Skeletal muscle tissue (tissue), 4 donors: ENCODE data around the gene LDHB. TPM values are rescaled to one million over a fixed set of nuclear protein-coding genes. Genes with fewer than 3 reads are reported as not detected.
"Not testable (repeated sequence)": the region's sequence is repeated elsewhere in the genome, so short reads cannot be mapped to it uniquely, and the experiment has no call there.

Experiments
- H3K27ac ChIP-seq: one replicate; pipeline ENCODE4 v1.7.0; 2013; ENCODE audit warnings: mild to moderate bottlenecking, low read depth, low read length, inconsistent platforms
- H3K27me3 ChIP-seq, 3 donors: one replicate each; pipeline ENCODE4 v1.7.0; 2013; ENCODE audit warnings: low read length in 3 of 3; ENCODE audit not compliant: control insufficient read depth in 3 of 3, insufficient read depth in 3 of 3
- H3K36me3 ChIP-seq, 3 donors: one replicate each; pipeline ENCODE4 v1.7.0; 2013; ENCODE audit warnings: low read length in 3 of 3; ENCODE audit not compliant: control insufficient read depth in 3 of 3, insufficient read depth in 3 of 3
- H3K4me1 ChIP-seq, 3 donors: one replicate each; pipeline ENCODE4 v1.7.0; 2013; ENCODE audit warnings: low read length in 3 of 3, mild to moderate bottlenecking in 3 of 3; ENCODE audit not compliant: control insufficient read depth in 3 of 3, insufficient read depth in 3 of 3
- H3K4me3 ChIP-seq, 3 donors: one replicate each; pipeline ENCODE4 v1.7.0; 2013; ENCODE audit warnings: low read length in 3 of 3
- H3K9ac ChIP-seq, 3 donors: one replicate each; pipeline ENCODE4 v1.7.0; 2013; ENCODE audit warnings: low read length in 3 of 3, mild to moderate bottlenecking in 3 of 3, moderate library complexity in 2 of 3, low read depth in 1 of 3
- H3K9me3 ChIP-seq, 3 donors: one replicate each; pipeline ENCODE4 v1.7.0; 2013; ENCODE audit warnings: low read length in 3 of 3; ENCODE audit not compliant: control insufficient read depth in 3 of 3
- total RNA-seq: library from RNA; depleted of rRNA; stranded (reverse); fragments of >200 nt; gene quantifications from one replicate; pipeline ENCODE4 v1.2.3, GENCODE V29; 2014
- donor health status: Osteomylitis.

The LDHB gene
- total RNA-seq, 1 donor from 2014 or later, result 498 TPM

DNA sequence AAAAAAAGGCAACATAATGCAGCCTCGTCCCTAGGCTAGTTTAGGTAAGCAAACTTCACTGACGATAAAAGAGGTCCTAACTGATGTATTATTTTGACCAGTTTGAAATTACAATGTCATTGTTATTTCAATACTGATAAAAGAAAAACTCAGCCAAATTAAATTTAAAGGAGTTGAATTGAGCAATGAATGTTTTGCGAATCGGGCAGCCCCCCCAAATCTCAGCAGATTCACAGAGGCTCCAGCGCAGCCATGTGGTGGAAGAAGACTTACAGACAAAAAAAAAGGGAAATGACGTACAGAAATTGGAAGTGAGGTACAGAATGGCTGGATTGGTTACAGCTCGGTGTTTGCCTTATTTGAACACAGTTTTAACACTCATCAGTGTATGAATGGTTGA is 8.2 kb upstream of the LDHB start:
- Histone ChIP-seq H3K4me3 (no peak overlapping the region), H3K4me1 (no peaks in the 10 kb centered on the region), H3K9me3 (no peaks in the 10 kb centered on the region), H3K27ac (no peak overlapping the region), H3K36me3 (no peaks in the 10 kb centered on the region), H3K9ac (no peak overlapping the region), H3K27me3 (no peaks in the 10 kb centered on the region)

DNA sequence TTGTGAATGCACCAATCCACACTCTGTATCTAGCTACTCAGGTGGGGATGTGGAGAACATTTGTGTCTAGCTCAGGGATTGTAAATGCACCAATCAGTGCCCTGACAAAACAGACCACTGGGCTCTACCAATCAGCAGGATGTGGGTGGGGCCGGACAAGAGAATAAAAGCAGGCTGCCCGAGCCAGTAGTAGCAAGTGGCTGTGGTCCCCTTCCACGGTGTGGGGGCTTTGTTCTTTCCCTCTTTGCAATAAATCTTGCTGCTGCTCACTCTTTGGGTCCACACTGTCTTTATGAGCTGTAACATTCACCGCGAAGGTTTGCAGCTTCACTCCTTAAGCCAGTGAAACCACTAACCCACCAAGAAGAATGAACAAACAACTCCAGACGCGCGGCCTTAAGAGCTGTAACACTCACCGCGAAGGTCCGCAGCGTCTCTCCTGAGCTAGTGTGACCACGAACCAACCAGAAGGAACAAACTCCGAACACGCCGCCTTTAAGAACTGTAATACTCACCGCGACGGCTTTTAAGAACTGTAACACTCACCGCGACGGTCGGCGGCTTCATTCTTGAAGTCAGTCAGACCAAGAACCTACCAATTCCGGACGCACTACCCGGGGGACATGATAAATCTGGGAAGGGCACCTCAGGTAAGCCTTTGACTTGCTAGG is 4.6 kb upstream of the LDHB start:
- Histone ChIP-seq H3K9ac (peak overlapping the region in 1 of 3 donors; percentile 16), H3K36me3 (no peaks in the 10 kb centered on the region), H3K4me1 (peaks cover 0 to 6% (median 1%) of the 10 kb centered on the region in 3 donors), H3K27me3 (no peaks in the 10 kb centered on the region), H3K4me3 (peak overlapping the region in 1 of 3 donors; percentile 41), H3K27ac (no peak overlapping the region), H3K9me3 (no peaks in the 10 kb centered on the region)

DNA sequence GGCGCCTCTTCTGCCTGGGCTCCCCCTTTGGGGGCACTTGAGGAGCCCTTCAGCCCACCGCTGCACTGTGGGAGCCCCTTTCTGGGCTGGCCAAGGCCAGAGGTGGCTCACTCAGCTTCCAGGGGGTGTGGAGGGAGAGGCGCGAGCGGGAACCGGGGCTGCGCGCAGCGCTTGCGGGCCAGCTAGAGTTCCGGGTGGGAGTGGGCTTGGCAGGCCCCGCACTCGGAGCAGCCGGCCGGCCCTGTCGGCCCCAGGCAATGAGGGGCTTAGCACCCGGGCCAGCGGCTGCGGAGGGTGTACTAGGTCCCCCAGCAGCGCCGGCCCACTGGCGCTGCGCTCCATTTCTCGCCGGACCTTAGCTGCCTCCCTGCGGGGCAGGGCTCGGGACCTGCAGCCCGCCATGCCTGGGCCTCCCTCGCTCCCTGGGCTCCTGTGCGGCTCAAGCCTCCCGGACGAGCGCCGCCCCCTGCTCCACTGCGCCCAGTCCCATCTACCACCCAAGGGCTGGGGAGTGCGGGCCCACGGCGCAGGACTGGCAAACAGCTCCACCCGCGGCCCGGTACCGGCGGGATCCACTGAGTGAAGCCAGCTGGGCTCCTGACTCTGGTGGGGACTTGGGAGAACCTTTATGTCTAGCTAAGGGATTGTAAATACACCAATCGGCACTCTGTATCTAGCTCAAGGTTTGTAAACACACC is 3.9 kb upstream of the LDHB start:
- H3K4me1 ChIP-seq, result peaks cover 0 to 12% (median 8%) of the 10 kb centered on the region in 3 donors
- not testable (repeated sequence) for H3K9me3 ChIP-seq, H3K36me3 ChIP-seq, H3K27me3 ChIP-seq, H3K27ac ChIP-seq, H3K9ac ChIP-seq, H3K4me3 ChIP-seq

DNA sequence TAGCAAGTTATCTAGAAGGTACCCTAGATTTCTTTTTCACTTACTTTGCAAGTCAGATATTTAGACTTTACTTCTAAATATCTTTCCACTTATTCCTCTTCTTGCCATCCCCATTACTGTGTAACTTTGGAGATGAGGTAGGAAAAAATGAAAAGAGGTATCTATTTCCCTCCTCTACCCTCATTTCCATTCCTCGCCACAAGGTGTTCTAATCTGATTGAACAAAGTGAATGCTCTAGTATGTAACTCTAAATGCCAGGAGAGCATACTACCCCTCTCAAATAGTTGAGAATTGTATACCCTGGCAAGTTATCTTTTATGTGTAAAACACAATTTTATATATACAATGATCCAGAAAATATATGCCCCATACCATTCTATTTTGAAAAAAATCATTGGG is 1.7 kb upstream of the LDHB start:
- Histone ChIP-seq H3K36me3 (peaks cover 0 to 1% (median under 1%) of the 10 kb centered on the region in 3 donors), H3K4me1 (peaks cover 0 to 12% (median 10%) of the 10 kb centered on the region in 3 donors), H3K9ac (no peak overlapping the region), H3K27ac (no peak overlapping the region), H3K27me3 (no peaks in the 10 kb centered on the region), H3K9me3 (no peaks in the 10 kb centered on the region), H3K4me3 (no peak overlapping the region)

DNA sequence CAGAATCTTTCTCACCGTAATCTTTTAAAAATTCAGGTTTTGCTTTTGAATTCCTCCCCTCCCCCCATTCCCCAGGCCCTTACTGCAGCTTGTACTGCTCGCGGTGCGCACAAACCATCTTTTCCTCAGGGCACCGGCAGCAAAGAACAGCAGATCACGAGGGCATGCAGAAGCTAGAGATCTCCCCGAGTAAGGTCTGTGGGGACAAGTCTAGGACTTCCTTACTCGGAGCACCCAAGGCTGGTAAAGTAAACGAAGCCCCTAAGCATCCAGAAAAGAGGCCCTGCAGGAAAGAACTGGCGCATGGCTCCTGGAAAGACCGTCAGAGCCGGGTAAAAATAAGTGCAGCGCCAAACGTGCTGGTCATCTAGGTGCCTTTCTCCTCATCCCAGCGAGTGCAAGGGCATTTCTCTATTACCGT is 727 bp downstream of the LDHB start:
- Histone ChIP-seq H3K27ac (peak overlapping the region; percentile 68), H3K9ac (peak overlapping the region; percentile 67 to 87 (median 83)), H3K27me3 (no peaks in the 10 kb centered on the region), H3K4me1 (peaks cover 0 to 12% (median 10%) of the 10 kb centered on the region in 3 donors), H3K36me3 (peaks cover 0 to 9% (median 7%) of the 10 kb centered on the region in 3 donors), H3K4me3 (peak overlapping the region; percentile 89 to 94 (median 93)), H3K9me3 (no peaks in the 10 kb centered on the region)

DNA sequence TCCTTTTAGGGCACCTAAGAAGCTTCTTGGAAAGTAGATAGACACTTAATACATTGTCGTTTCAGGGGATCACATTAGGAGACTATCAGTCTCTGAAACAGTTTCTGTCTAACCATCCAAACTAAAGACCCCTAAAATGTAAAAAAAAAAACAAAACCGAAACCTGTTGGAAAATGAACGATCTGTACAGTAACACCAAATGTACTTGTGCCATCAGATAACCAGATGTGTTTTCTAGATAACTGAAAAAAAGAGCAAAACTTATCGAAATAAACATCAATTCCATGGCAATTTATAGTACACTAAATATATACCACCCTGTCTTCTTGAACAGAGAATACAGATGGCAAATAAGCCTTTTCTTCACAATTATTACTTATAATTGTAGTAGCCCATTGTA is 2.1 kb downstream of the LDHB start:
- Histone ChIP-seq H3K27ac (no peak overlapping the region), H3K4me1 (peaks cover 0 to 12% (median 10%) of the 10 kb centered on the region in 3 donors), H3K27me3 (no peaks in the 10 kb centered on the region), H3K9me3 (no peaks in the 10 kb centered on the region), H3K4me3 (no peak overlapping the region), H3K36me3 (peaks cover 4 to 12% (median 12%) of the 10 kb centered on the region in 3 donors), H3K9ac (no peak overlapping the region)

DNA sequence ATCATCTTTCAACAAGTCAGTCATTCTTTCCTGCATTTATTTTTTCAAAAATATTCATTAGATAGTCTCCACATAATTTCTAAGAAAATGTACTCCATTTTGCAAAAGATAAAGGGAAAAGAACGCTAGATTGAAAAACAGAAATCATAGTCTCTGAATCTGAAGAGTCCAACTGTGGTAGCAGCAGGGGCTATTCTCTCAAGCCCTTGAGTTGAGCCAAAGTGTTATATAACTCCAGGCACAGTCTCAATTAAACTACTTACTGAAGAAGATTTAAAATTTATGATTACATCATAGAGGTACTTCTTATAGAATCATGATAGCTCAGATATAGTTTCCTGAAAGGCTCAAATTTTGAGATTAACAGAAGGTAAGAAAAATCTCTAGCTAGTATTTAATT is 5.8 kb downstream of the LDHB start:
- H3K27me3 ChIP-seq, result no peaks in the 10 kb centered on the region
- H3K9ac ChIP-seq, result no peak overlapping the region
- peaks cover 9 to 20% (median 12%) of the 10 kb centered on the region in 3 donors for H3K36me3 ChIP-seq
- H3K4me1 ChIP-seq, result peaks cover 0 to 4% (median 2%) of the 10 kb centered on the region in 3 donors
- no peaks in the 10 kb centered on the region for H3K9me3 ChIP-seq
- H3K4me3 ChIP-seq, result no peak overlapping the region
- no peak overlapping the region for H3K27ac ChIP-seq

DNA sequence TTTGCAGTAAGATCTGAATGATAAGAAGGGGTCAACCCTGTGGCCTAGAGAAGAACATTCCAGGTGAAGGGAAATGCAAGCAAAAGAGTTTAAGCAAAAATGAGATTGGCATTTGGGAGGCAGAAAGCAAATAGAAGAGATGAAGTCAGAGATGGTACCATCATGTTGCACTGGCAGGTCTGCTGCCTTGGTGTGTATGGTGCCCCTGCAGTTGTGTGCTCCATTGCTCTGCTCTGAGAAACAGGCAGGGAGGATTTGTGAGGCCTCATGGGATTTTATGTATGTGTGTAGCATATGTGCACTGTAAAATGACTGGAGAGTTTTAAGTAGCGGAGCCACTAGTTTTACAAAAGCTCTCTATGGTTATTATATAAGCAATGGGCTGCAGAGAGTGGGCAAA is 6.6 kb downstream of the LDHB start:
- H3K36me3 ChIP-seq, result peaks cover 12 to 20% (median 12%) of the 10 kb centered on the region in 3 donors
- H3K27ac ChIP-seq, result no peak overlapping the region
- no peak overlapping the region for H3K4me3 ChIP-seq
- no peaks in the 10 kb centered on the region for H3K4me1 ChIP-seq
- no peaks in the 10 kb centered on the region for H3K27me3 ChIP-seq
- no peak overlapping the region for H3K9ac ChIP-seq
- no peaks in the 10 kb centered on the region for H3K9me3 ChIP-seq

DNA sequence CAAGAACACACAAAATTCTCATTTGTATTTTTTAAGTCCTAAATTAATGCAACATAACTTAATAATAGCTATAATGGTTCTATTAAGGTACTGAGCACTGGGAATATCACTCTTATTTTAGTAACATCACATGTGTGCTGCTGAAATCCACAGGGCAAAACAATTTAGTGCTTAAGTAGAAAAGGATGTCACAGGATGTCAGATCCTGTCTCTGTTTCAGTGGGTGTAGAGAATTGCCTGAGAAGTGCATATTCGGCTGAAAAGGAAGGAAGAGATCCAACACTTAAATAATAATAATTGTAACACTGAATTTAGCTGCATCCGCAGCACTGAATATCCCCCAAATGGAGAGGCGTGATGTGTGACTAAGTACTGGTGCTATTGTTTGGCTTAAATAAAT is 8.6 kb downstream of the LDHB start:
- H3K36me3 ChIP-seq, result peaks cover 12 to 25% (median 21%) of the 10 kb centered on the region in 3 donors

DNA sequence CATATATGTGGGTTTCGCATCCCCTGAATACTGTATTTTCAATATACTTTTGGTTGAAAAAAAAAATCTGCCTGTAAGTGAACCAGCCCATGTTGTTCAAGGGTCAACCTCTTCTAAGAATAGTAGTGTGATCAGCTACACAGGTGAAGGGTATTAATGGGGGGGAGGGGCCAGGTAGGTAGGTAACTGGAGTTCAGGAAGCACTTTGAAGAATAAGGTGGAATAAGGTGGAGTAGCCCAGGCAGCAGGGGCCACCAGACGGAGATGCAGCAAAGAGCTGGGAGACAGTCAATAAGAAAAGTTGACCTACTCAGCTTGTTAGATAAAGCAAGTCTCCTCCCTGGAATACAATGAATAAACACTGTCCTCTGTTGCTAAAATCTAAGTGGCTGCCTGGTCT is 9.3 kb downstream of the LDHB start:
- Histone ChIP-seq H3K4me3 (no peak overlapping the region), H3K4me1 (no peaks in the 10 kb centered on the region), H3K27me3 (no peaks in the 10 kb centered on the region), H3K9me3 (no peaks in the 10 kb centered on the region), H3K9ac (no peak overlapping the region), H3K27ac (no peak overlapping the region), H3K36me3 (peaks cover 13 to 28% (median 25%) of the 10 kb centered on the region in 3 donors)

More for the DNA sequence above, 8.6 kb downstream of the LDHB start:
- no peak overlapping the region for H3K9ac ChIP-seq
- H3K27me3 ChIP-seq, result no peaks in the 10 kb centered on the region
- no peak overlapping the region for H3K4me3 ChIP-seq
- H3K27ac ChIP-seq, result no peak overlapping the region
- H3K9me3 ChIP-seq, result no peaks in the 10 kb centered on the region
- no peaks in the 10 kb centered on the region for H3K4me1 ChIP-seq
